Thyroid gland (tissue), 4 donors: Measurements from ENCODE around the gene TPCN2. TPM values are rescaled to one million over a fixed set of nuclear protein-coding genes. Genes with fewer than 3 reads are reported as not detected.

Source experiments
- DNase-seq, 2 donors: peaks; one replicate each; pipeline ENCODE4 v3.0.0-alpha.2; 2019
- H3K27ac ChIP-seq, 3 donors: fragments of 200-600 bp; sonication (generic); 1 replicate in 2 of 3; 2 replicates in 1 of 3; pipeline ENCODE4 v1.5.1; 2016 to 2019; ENCODE audit warnings: mild to moderate bottlenecking in 1 of 3, moderate library complexity in 1 of 3
- H3K27me3 ChIP-seq: fragments of 200-600 bp; sonication (generic); one replicate; pipeline ENCODE4 v1.5.1; 2019
- H3K36me3 ChIP-seq, 2 donors: fragments of 200-600 bp; sonication (generic); one replicate each; pipeline ENCODE4 v1.5.1; 2016 to 2019
- H3K4me1 ChIP-seq, 2 donors: fragments of 200-600 bp; sonication (generic); one replicate each; pipeline ENCODE4 v1.5.1; 2017 to 2019
- H3K4me3 ChIP-seq, 3 donors: fragments of 200-600 bp; sonication (generic); replicated peaks in 1 of 3; 1 replicate in 2 of 3; 2 replicates in 1 of 3; pipeline ENCODE4 v1.5.1; 2016; ENCODE audit warnings: mild to moderate bottlenecking in 1 of 3
- H3K9me3 ChIP-seq: fragments of 200-600 bp; sonication (generic); one replicate; pipeline ENCODE4 v1.5.1; 2017
- CTCF ChIP-seq, 6 experiments: fragments of 200-600 bp in 3 of 6; fragments of 450-650 bp in 3 of 6; sonication (generic) in 3 of 6; IDR thresholded peaks; one replicate each; pipeline ENCODE4 v1.5.1; 2016 to 2019; ENCODE audit warnings: antibody characterized with exemption in 6 of 6, mild to moderate bottlenecking in 2 of 6, inconsistent platforms in 1 of 6, moderate library complexity in 1 of 6
- POLR2A ChIP-seq, 2 donors: fragments of 450-650 bp; IDR thresholded peaks; one replicate each; pipeline ENCODE4 v1.6.1; 2017; ENCODE audit warnings: antibody characterized with exemption in 2 of 2, mild to moderate bottlenecking in 2 of 2, moderate library complexity in 1 of 2
- WGBS, 2 donors: methylation state at CpG; one replicate each; pipeline ENCODE4 v1.1.5; 2017; 5-methylcytosine and 5-hydroxymethylcytosine counted together
- intact Hi-C: fragments of 100-400 bp; cut with DNase I; formaldehyde crosslinking; loops from one replicate; pipeline ENCODE4 v1.15.1; 2023
- total RNA-seq, 4 donors: library from RNA; depleted of rRNA; stranded (reverse); fragments of >200 nt; gene quantifications; one replicate each; pipeline ENCODE4 v1.2.3, GENCODE V29; 2016

The TPCN2 gene
- total RNA-seq, 4 donors from 2014 or later, result 10.5 to 30.4 (median 13.7) TPM

GRCh38 chr11:69095300-69095699, 46.6 kb downstream of the TPCN2 start:
- Histone ChIP-seq H3K4me3 (no peak overlapping the region), H3K9me3 (no peaks in the 10 kb centered on the region), H3K4me1 (no peaks in the 10 kb centered on the region), H3K27me3 (no peaks in the 10 kb centered on the region), H3K27ac (no peak overlapping the region), H3K36me3 (no peaks in the 10 kb centered on the region)
- intact Hi-C loops, result no loop called here
- TF ChIP-seq CTCF (IDR thresholded peaks at IDR 0.05) (no peak), POLR2A (IDR thresholded peaks at IDR 0.05) (no peak)
- 85% methylated on average over 10 of the region's 10 CpGs; no CpG with 5 or more reads in 1 of the 2 donors for WGBS, 2 donors
- DNase-seq, result no peak

GRCh38 chr11:69096473-69096872, 47.7 kb downstream of the TPCN2 start:
- DNase-seq, result no peak
- intact Hi-C loops, result no loop called here
- 83 to 95% methylated on average over 5 to 12 of the region's 13 CpGs for WGBS, 2 donors

GRCh38 chr11:69097263-69097662, 48.5 kb downstream of the TPCN2 start:
- intact Hi-C loops, result no loop called here
- Histone ChIP-seq H3K36me3 (no peaks in the 10 kb centered on the region), H3K9me3 (no peaks in the 10 kb centered on the region), H3K27me3 (no peaks in the 10 kb centered on the region), H3K27ac (no peak overlapping the region), H3K4me3 (no peak overlapping the region), H3K4me1 (peaks cover 0 to 4% of the 10 kb centered on the region in 2 donors)
- DNase-seq, result no peak
- 65 to 82% methylated on average over 12 to 13 of the region's 16 CpGs for WGBS, 2 donors
- TF ChIP-seq CTCF (IDR thresholded peaks at IDR 0.05) (no peak), POLR2A (IDR thresholded peaks at IDR 0.05) (no peak)

More at GRCh38 chr11:69096473-69096872, 47.7 kb downstream of the TPCN2 start:
- no peak overlapping the region for H3K27ac ChIP-seq
- H3K27me3 ChIP-seq, result no peaks in the 10 kb centered on the region
- peaks cover 0 to under 1% of the 10 kb centered on the region in 2 donors for H3K4me1 ChIP-seq
- TF ChIP-seq POLR2A (IDR thresholded peaks at IDR 0.05) (no peak), CTCF (IDR thresholded peaks at IDR 0.05) (no peak)
- H3K4me3 ChIP-seq, result no peak overlapping the region
- H3K36me3 ChIP-seq, result no peaks in the 10 kb centered on the region
- no peaks in the 10 kb centered on the region for H3K9me3 ChIP-seq

- no peak overlapping the region for H3K27ac ChIP-seq
- no peaks in the 10 kb centered on the region for H3K9me3 ChIP-seq
- no peak for DNase-seq
- H3K4me1 ChIP-seq, result peaks cover 0 to 4% of the 10 kb centered on the region in 2 donors
- no peak overlapping the region for H3K4me3 ChIP-seq
- no peaks in the 10 kb centered on the region for H3K36me3 ChIP-seq
- WGBS, 2 donors, result 81 to 82% methylated on average over 17 of the region's 17 CpGs
- TF ChIP-seq CTCF (IDR thresholded peaks at IDR 0.05) (no peak), POLR2A (IDR thresholded peaks at IDR 0.05) (no peak)
- intact Hi-C loops, result no loop called here
- H3K27me3 ChIP-seq, result no peaks in the 10 kb centered on the region
These were observed 50.4 kb downstream of the TPCN2 start for GRCh38 chr11:69099180-69099579.

- DNase-seq, result no peak
- WGBS, 2 donors, result 74 to 92% methylated on average over 4 to 7 of the region's 13 CpGs
- H3K27ac ChIP-seq, result no peak overlapping the region
These were observed 51.9 kb downstream of the TPCN2 start for GRCh38 chr11:69100454-69101114.

More at GRCh38 chr11:69100454-69101114, 51.9 kb downstream of the TPCN2 start:
- H3K27me3 ChIP-seq, result no peaks in the 10 kb centered on the region
- TF ChIP-seq POLR2A (IDR thresholded peaks at IDR 0.05) (no peak), CTCF (IDR thresholded peaks at IDR 0.05) (no peak)
- no peaks in the 10 kb centered on the region for H3K36me3 ChIP-seq
- no peak overlapping the region for H3K4me3 ChIP-seq
- peaks cover 4 to 8% of the 10 kb centered on the region in 2 donors for H3K4me1 ChIP-seq
- intact Hi-C loops, result loop anchor here (2.0 to 10.0 kb wide), 2 partner anchors 194 to 542 kb away; partner anchors contain the start of gene MYEOV
- H3K9me3 ChIP-seq, result no peaks in the 10 kb centered on the region
